Forelimb muscle (tissue), 1 donor: ENCODE data around the gene CCSER1. TPM values are rescaled to one million over a fixed set of nuclear protein-coding genes. Genes with fewer than 3 reads are reported as not detected.
A peak's percentile ranks its signal among the peaks of the same experiment; 100 is the strongest.
"Not testable (repeated sequence)": the region's sequence is repeated elsewhere in the genome, so short reads cannot be mapped to it uniquely, and the experiment has no call there.

ENCODE experiments used
- DNase-seq: peaks from one replicate; pipeline ENCODE4 v3.0.0-alpha.2; 2013; ENCODE audit warnings: low read depth
- polyA plus RNA-seq: library from polyadenylated mRNA; unstranded; fragments of 120-200 nt; gene quantifications from one replicate; pipeline ENCODE4 v1.2.1, GENCODE V29; 2013; ENCODE audit not compliant: insufficient read length

Gene CCSER1
- polyA plus RNA-seq, 1 donor, result 0.22 TPM

- no peak for DNase-seq
Observed at GRCh38 chr4:91057871-91058270, 930.7 kb downstream of the CCSER1 start.

- no peak for DNase-seq
Observed at GRCh38 chr4:91058345-91058744, 931.2 kb downstream of the CCSER1 start.

GRCh38 chr4:91064157-91064853 lies 937.1 kb downstream of the CCSER1 start:
- DNase-seq, result peak; percentile 6

- no peak for DNase-seq
Observed at GRCh38 chr4:91065117-91065516, 937.9 kb downstream of the CCSER1 start.

GRCh38 chr4:91070736-91071135 lies 943.5 kb downstream of the CCSER1 start:
- DNase-seq, result no peak

- DNase-seq, result no peak
Observed at GRCh38 chr4:91076147-91076546, 949.0 kb downstream of the CCSER1 start.

- DNase-seq, result no peak
Observed at GRCh38 chr4:91085961-91086360, 958.8 kb downstream of the CCSER1 start.

GRCh38 chr4:91087743-91088142 lies 960.5 kb downstream of the CCSER1 start:
- DNase-seq, result no peak

GRCh38 chr4:91089178-91089577 lies 962.0 kb downstream of the CCSER1 start:
- DNase-seq, result no peak

GRCh38 chr4:91092398-91092980 lies 965.3 kb downstream of the CCSER1 start:
- no peak for DNase-seq

- not testable (repeated sequence) for DNase-seq
Observed at GRCh38 chr4:91094220-91094619, 967.0 kb downstream of the CCSER1 start.

GRCh38 chr4:91099666-91100065 lies 972.5 kb downstream of the CCSER1 start:
- DNase-seq, result no peak

- DNase-seq, result no peak
Observed at GRCh38 chr4:91108751-91109150, 981.6 kb downstream of the CCSER1 start.

- no peak for DNase-seq
Observed at GRCh38 chr4:91111556-91111955, 984.4 kb downstream of the CCSER1 start.

GRCh38 chr4:91113130-91113706 lies 986.0 kb downstream of the CCSER1 start:
- peak; percentile 6 for DNase-seq

- no peak for DNase-seq
Observed at GRCh38 chr4:91114386-91114785, 987.2 kb downstream of the CCSER1 start.

GRCh38 chr4:91116861-91117260 lies 989.7 kb downstream of the CCSER1 start:
- DNase-seq, result no peak

- no peak for DNase-seq
Observed at GRCh38 chr4:91118597-91118996, 991.4 kb downstream of the CCSER1 start.

- DNase-seq, result no peak
Observed at GRCh38 chr4:91123742-91124141, 996.5 kb downstream of the CCSER1 start.

GRCh38 chr4:91127192-91127591 lies 1000.0 kb downstream of the CCSER1 start:
- DNase-seq, result no peak

- DNase-seq, result no peak
Observed at GRCh38 chr4:91127831-91128230, 1000.6 kb downstream of the CCSER1 start.

- DNase-seq, result no peak
Observed at GRCh38 chr4:91128519-91128918, 1001.3 kb downstream of the CCSER1 start.

- DNase-seq, result no peak
Observed at GRCh38 chr4:91147067-91147466, 1019.9 kb downstream of the CCSER1 start.
